HG03103 (cell line): ENCODE results near the gene ITPKB.
"Not testable (repeated sequence)": the region's sequence is repeated elsewhere in the genome, so short reads cannot be mapped to it uniquely, and the experiment has no call there.

Experiments
- ATAC-seq: cut with Tn5 transposase; IDR thresholded peaks from one replicate; pipeline ENCODE4 v1.9.1; 2021; ENCODE audit warnings: low read depth; ENCODE audit not compliant: unreplicated experiment

Gene ITPKB

GRCh38 chr1:226732856-226733291 lies 6.2 kb downstream of the ITPKB start:
- ATAC-seq: no peak

- ATAC-seq: no peak
Measured at GRCh38 chr1:226731257-226731893, 7.7 kb downstream of the ITPKB start.

GRCh38 chr1:226730836-226731235 lies 8.2 kb downstream of the ITPKB start:
- no peak for ATAC-seq

GRCh38 chr1:226730071-226730470 lies 9.0 kb downstream of the ITPKB start:
- ATAC-seq: no peak

- no peak for ATAC-seq
Measured at GRCh38 chr1:226728448-226728847, 10.6 kb downstream of the ITPKB start.

GRCh38 chr1:226725897-226726267 lies 13.2 kb downstream of the ITPKB start:
- no peak for ATAC-seq

- ATAC-seq: no peak
Measured at GRCh38 chr1:226723657-226724532, 15.2 kb downstream of the ITPKB start.

- ATAC-seq: no peak
Measured at GRCh38 chr1:226722901-226723656, 16.0 kb downstream of the ITPKB start.

GRCh38 chr1:226722240-226722900 lies 16.7 kb downstream of the ITPKB start:
- ATAC-seq: no peak

GRCh38 chr1:226720574-226720973 lies 18.5 kb downstream of the ITPKB start:
- not testable (repeated sequence) for ATAC-seq

- no peak for ATAC-seq
Measured at GRCh38 chr1:226719596-226720387, 19.3 kb downstream of the ITPKB start.

- ATAC-seq: no peak
Measured at GRCh38 chr1:226717256-226717909, 21.7 kb downstream of the ITPKB start.

- no peak for ATAC-seq
Measured at GRCh38 chr1:226716577-226716976, 22.5 kb downstream of the ITPKB start.

GRCh38 chr1:226714148-226714547 lies 24.9 kb downstream of the ITPKB start:
- no peak for ATAC-seq

- no peak for ATAC-seq
Measured at GRCh38 chr1:226712742-226713419, 26.2 kb downstream of the ITPKB start.

GRCh38 chr1:226711976-226712741 lies 26.9 kb downstream of the ITPKB start:
- peak; percentile 87 for ATAC-seq

GRCh38 chr1:226710501-226710900 lies 28.6 kb downstream of the ITPKB start:
- ATAC-seq: no peak

- no peak for ATAC-seq
Measured at GRCh38 chr1:226709953-226710352, 29.1 kb downstream of the ITPKB start.
